NCI-H2171 (cell line): ENCODE results near the gene RBM38.

Experiments used
- DNase-seq: peaks from one replicate; lab custom pipeline; 2025; lab: John Stamatoyannopoulos, UW

Gene RBM38

DNA sequence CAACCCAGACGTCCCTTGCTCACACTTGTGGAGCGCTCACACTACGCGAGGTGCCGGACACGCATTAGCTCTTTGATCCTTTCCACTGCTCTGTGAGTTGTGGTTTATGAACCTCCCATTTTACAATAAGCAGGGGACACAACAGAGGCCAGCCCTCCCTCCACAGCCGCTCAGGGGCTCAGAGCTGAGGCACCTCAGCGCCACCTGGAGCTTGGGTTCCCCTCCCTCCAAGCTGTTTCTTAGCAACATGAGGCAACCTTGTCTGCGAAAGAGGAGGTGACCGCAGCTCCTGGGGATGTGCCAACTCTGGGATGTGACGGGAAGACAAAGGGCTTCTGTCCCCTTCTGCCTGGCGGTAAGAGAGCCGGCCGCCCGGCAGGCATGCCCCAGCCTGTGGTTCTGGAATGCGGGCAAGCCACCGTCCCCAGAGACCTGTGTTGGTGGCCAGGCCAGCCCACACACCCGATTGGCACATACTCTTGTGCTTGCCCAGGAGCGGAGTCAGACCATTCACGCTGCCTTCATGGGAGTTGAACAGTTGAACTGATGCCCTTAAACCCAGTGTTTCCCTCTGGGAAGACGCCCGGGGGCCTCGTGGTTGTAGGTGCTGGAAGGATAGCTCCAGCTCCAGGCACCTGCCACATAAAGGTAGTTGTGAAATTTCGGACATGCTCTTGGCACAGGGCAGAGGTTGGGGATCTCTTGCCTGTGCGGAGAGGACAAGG is 44.5 kb downstream of the RBM38 start:
- peak; percentile 91 for DNase-seq

- DNase-seq = no peak
Measured at GRCh38 chr20:57436223-57436545, 45.0 kb downstream of the RBM38 start.

DNA sequence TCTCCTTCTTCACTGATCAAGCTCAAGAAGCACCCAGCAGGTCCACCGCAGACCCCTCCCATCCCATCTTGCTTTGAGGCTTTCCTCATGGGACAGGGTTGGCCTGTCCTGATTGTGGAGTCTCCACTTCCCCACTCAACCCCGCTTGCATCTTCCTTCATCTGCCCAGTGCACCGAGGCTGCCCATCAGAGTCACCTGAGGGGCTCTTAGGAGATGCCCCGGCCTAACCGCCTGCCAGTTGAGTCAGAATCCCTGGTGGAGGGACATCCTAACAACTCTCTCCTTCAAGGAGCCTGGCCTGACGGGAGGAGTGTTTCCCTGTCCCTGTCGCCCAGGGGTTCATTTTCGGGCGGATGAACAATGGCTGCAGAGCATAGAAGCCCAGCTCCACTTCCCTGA is 46.1 kb downstream of the RBM38 start:
- DNase-seq = no peak

- DNase-seq = no peak
Measured at GRCh38 chr20:57437672-57438330, 46.6 kb downstream of the RBM38 start.

DNA sequence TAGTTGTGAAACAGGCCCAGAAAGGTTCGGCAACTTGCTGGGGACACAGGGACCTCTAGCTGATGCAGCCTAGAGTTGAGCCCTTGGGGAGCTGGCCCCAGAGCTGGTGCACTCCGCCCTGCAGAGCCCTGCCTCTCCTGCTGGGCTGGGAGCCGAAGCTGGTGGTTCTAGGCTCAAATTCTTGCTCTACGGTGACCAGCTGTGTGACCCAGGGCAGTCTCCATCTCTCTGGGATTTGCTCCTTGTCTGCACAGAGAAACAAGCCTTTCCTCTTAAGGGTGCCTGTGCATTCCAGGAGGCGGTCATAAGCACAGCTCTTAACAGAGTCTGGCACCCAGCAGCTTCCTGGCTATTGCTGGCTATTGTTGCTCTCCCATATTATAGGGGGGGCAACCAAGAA is 47.4 kb downstream of the RBM38 start:
- DNase-seq = no peak

DNA sequence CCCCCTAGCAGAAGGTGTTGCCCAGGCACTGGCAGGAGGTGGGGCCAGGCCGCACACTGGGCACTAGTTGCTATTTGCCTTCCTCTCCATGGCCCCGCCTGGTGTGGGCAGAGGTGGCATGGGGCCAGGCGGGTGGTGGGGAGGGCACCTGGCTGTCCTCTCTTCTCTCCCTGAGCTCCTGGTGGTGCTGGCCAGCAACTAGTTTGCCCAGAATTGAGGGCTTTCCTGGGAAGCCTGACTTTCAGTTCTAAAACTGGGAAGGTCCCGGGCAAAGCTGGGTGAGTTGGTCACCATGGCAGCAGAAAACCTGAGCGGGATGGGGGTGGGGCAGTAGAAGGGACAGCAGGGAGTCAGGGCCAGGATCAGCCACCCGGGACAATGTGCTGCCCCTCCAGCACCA is 48.2 kb downstream of the RBM38 start:
- DNase-seq = no peak

- DNase-seq = no peak
Measured at GRCh38 chr20:57439993-57440392, 48.8 kb downstream of the RBM38 start.

DNA sequence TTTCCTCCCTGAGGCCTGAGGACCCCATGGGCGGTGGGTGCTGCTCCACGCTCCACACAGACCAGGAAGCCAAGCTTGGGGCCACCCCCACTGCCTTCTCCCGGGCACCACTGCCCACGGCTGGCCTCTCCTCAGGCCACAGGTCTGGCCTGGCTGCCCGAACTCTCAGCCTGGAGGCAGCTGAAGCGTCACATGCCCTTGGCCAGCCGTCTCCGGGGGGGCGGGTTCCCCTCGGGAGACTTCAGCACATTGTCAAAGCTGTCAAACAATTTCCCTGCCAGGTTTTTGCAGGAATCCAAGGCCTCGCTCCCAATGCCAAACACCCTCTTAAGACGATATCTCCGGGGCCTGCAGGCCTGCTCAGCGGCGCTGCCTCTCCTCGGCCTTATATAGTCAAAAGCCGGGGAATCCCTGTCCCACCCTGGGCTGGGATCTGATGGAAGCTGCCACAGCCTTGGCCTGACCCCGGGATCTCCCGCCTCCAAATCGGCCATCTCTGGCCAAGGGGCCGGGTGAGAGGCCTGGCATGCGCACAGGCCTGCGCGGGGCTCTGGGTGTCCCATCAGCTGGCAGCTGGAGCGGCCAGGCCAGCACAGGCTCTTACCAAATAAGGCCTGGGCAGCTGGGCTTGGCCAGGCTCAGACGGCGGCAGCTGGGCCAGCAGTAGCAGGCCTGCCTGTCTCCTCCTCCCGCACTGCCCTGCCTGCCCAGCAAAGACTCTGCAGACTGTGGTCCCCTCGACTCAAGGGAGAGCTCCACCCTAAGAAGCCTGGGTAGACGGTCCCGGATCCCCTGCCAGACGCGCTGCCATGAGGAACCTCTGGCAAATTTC is 49.7 kb downstream of the RBM38 start:
- peak; percentile 26 for DNase-seq

DNA sequence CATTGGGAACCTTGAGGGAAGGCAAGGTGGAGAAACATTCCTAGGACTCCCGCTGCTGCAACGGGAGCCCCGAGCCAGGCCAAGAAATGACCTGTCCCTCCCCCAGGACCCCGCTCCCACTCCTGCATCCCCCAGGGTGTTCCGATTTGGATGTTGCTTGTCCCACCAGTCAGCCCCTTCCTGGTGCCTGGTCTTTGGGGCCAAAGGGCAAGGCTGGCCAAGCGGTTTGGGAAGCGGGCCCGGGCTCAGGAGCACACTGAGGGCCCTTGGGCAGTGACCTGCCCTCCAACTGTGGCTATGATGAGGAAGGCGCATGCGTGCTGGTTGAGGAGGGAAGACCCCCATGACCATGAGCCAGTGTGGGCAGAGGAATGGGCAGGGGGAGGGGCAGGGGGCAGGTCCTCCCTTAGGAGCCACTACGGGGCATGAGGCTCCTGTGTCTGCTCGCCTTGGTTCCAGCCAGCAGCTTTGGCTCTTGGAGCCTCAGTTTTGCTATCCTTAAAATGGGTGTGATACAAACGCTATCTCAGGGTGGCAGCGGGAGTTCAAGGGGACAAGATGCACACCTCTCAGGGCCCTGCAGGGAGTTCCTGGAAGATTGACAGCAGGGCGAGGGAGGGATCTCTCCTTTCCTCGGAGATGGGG is 50.4 kb downstream of the RBM38 start:
- DNase-seq = no peak

GRCh38 chr20:57442158-57442887 is 51.1 kb downstream of the RBM38 start:
- no peak for DNase-seq

GRCh38 chr20:57442888-57443239 is 51.7 kb downstream of the RBM38 start:
- no peak for DNase-seq

DNA sequence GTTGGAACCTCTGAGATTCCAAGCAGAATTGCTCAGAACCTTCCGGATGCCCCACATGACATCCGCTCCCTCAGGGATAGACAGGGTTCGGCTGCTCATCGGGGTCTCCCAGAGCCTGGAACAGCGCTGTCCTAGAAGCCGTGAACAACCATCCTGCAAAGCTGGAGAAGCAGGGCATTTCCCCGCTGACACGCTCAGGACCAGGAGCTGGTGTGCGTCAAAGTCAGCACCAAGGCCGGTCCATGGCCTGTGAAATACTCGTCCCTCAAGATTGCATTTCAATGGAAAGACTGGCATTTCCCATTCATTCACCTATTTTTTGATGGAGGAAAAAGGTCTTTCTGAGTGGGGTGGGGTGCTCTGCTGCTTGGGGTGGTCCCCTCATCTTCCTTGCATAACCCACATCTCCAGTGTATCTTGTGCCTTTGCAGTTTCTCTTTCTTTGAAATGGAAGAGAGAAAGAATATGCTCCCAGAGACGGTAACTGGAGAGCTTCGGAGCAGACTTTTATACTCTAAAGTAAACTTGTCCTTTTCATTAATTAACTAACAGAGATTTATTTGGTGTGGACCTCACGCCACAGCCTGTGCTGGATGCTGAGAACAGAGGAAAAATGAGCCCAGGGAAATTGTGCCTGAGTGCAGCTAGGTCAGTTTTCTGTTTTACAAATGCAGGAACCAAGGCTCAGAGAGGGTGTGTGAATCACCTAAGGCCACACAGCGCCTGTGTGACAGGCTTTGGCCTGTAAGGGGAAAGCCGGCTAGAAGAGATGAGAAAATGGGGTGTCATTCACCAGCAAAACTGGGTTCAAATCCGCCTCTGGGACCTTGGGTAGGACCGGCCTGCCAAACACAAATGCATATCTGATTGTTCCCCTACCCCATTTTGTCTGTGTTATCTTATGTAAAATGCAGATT is 52.4 kb downstream of the RBM38 start:
- DNase-seq = no peak

- no peak for DNase-seq
Measured at GRCh38 chr20:57444394-57445048, 53.3 kb downstream of the RBM38 start.

GRCh38 chr20:57445298-57445697 is 54.1 kb downstream of the RBM38 start:
- no peak for DNase-seq

GRCh38 chr20:57445774-57446173 is 54.6 kb downstream of the RBM38 start:
- no peak for DNase-seq

DNA sequence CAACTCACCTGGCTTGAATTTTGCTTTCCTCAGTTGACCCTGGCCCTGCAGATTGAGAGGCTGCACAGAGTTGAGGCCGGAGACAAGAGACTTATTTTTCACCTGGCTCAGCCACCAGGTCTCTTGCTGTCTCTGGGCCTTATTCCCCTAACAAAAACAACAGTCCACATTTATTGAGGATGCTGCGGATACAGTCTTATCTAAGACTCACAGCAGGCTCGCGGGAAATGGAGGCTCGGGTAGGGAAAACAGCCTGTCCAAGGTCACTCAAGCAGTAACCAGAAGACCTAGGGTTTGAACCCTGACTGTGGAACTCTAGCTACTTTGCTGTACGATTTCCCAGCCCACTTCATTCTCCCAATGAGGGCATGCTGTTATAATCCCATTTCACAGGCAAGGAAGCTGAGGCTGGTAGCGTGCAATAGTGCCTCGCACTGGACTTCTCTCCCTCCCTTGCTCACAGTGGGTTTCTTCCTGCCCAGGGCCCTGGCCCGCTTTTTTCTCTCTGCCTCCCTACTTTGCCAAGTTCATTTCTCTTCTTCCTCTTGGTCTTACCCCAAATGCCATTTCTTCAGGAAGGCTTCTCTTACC is 57.7 kb downstream of the RBM38 start:
- no peak for DNase-seq

DNA sequence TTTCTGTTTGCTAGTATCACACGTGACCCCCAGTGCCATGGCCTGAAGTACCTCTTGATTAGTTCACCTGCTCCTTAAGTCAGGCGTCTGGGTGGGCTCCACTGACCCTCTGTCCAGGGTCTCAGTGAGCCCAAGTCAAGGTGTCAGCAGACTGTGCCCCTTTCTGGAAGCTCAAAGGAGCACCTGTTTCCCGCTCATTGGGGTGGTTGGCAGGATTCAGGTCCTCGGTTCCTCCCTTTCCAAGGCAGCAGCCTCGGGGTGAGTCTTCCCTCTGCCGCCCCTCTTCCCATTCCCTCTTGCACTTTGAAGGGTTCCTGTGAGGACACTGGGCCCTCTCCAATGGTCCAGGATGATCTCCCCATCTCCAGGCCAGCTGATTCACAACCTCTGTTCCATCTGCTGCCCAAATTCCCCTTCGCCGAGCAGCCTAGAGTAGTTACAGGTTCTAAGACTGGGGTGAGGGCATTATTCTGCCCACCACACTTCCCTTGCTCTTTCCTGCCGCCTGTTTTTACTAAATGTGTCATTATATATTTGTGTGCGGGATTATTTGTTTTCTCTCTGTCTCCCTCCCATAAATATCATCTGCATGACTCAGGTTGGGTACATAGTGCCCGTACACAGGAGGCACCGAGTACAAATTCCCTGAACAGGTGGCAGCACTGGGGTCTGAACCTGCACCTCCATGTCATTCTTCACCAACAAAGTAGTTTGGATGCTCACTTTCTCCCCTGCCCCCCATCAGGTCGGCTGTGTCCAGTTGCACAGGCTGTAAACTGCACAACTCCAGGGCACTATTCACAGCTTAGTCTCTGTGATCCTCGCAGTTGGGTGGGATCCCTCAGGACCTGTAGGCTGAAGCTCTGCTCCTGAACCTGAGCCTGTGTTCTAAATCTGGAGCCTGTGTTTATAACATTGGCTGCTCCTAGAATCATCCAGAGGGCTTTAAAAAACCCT is 58.5 kb downstream of the RBM38 start:
- DNase-seq = no peak

DNA sequence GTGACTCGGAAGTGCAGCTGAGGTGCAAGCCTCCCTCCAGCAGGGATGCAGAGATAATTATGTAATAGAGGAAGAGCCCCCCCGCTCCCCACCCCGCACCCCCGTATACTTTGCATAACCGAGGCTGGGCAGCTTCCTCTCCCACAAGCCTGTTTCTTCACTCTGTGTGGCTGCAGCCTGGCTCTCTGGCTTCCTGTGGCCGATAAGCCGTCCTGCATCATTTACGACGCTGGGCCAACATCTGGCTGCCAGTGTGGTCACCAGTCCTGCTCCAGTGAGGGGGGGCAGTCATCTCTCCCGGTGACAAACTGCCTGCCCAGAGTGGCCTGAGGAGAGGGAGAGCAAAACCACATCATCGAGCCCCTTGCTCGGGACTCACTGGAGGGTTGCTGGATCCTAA is 59.2 kb downstream of the RBM38 start:
- DNase-seq = no peak

- DNase-seq = no peak
Measured at GRCh38 chr20:57450931-57451330, 59.7 kb downstream of the RBM38 start.
